GM18502 (cell line): ENCODE measurements around the gene DNAJC16.

Source experiments
- ATAC-seq: cut with Tn5 transposase; IDR thresholded peaks from one replicate; pipeline ENCODE4 v1.9.1; 2021; ENCODE audit warnings: mild to moderate bottlenecking; ENCODE audit not compliant: unreplicated experiment, poor library complexity

DNAJC16 gene

GRCh38 chr1:15617173-15618076, 90.8 kb downstream of the DNAJC16 start, which contains the start of gene DDI2:
Gene DDI2, plus strand, starts transcription at chr1:15617458. Its CDS starts 213 bp downstream, at chr1:15617671.
- ATAC-seq: peak; percentile 70

- no peak for ATAC-seq
Observed at GRCh38 chr1:15618077-15618654, 91.5 kb downstream of the DNAJC16 start.

GRCh38 chr1:15618655-15619525, 92.2 kb downstream of the DNAJC16 start:
- ATAC-seq: no peak

- ATAC-seq: no peak
Observed at GRCh38 chr1:15620155-15620545, 93.5 kb downstream of the DNAJC16 start.

GRCh38 chr1:15620902-15621682, 94.4 kb downstream of the DNAJC16 start:
- no peak for ATAC-seq

- no peak for ATAC-seq
Observed at GRCh38 chr1:15621975-15622374, 95.3 kb downstream of the DNAJC16 start.

- no peak for ATAC-seq
Observed at GRCh38 chr1:15622712-15623373, 96.2 kb downstream of the DNAJC16 start.

GRCh38 chr1:15623435-15623834, 96.8 kb downstream of the DNAJC16 start:
- no peak for ATAC-seq

- ATAC-seq: no peak
Observed at GRCh38 chr1:15624133-15624714, 97.6 kb downstream of the DNAJC16 start.

GRCh38 chr1:15625056-15625917, 98.6 kb downstream of the DNAJC16 start:
- ATAC-seq: no peak
